ENCODE measurements around the gene SYK.

Gene SYK

GRCh38 chr9:90907790-90908189 lies 106.2 kb downstream of the SYK start:
- Histone ChIP-seq H3K4me1 (no peaks in the 10 kb centered on the region), H2AFZ (no peak overlapping the region), H3K4me3 (ENCODE audit: low read depth, low read length) (no peak overlapping the region), H3K36me3 (ENCODE audit: control insufficient read depth, insufficient read depth, low read length) (no peaks in the 10 kb centered on the region), H3K9me3 (ENCODE audit: control insufficient read depth, low read length) (no peaks in the 10 kb centered on the region), H3K27me3 (ENCODE audit: control insufficient read depth, insufficient read depth, low read length) (no peaks in the 10 kb centered on the region), H3K79me2 (no peaks in the 10 kb centered on the region), H3K4me2 (ENCODE audit: low read length) (no peak overlapping the region), H3K9ac (no peak overlapping the region), H3K27ac (no peak overlapping the region)
- TF ChIP-seq CTCF (IDR thresholded peaks at IDR 0.05) = no peak

GRCh38 chr9:90909225-90909624 lies 107.6 kb downstream of the SYK start:
- H3K4me2 ChIP-seq (ENCODE audit: low read length) = no peak overlapping the region
- H3K27me3 ChIP-seq (ENCODE audit: control insufficient read depth, insufficient read depth, low read length) = no peaks in the 10 kb centered on the region
- no peaks in the 10 kb centered on the region for H3K36me3 ChIP-seq (ENCODE audit: control insufficient read depth, insufficient read depth, low read length)
- TF ChIP-seq CTCF (IDR thresholded peaks at IDR 0.05) = no peak
- H3K27ac ChIP-seq = no peak overlapping the region
- H3K9ac ChIP-seq = no peak overlapping the region
- H3K4me3 ChIP-seq (ENCODE audit: low read depth, low read length) = no peak overlapping the region
- no peaks in the 10 kb centered on the region for H3K79me2 ChIP-seq
- no peaks in the 10 kb centered on the region for H3K9me3 ChIP-seq (ENCODE audit: control insufficient read depth, low read length)
- H2AFZ ChIP-seq = no peak overlapping the region
- H3K4me1 ChIP-seq = no peaks in the 10 kb centered on the region

- H3K27ac ChIP-seq = no peak overlapping the region
- no peaks in the 10 kb centered on the region for H3K27me3 ChIP-seq (ENCODE audit: control insufficient read depth, insufficient read depth, low read length)
- no peak overlapping the region for H3K9ac ChIP-seq
- H3K79me2 ChIP-seq = no peaks in the 10 kb centered on the region
- no peak overlapping the region for H3K4me2 ChIP-seq (ENCODE audit: low read length)
- no peaks in the 10 kb centered on the region for H3K36me3 ChIP-seq (ENCODE audit: control insufficient read depth, insufficient read depth, low read length)
- no peaks in the 10 kb centered on the region for H3K9me3 ChIP-seq (ENCODE audit: control insufficient read depth, low read length)
- no peaks in the 10 kb centered on the region for H3K4me1 ChIP-seq
- no peak overlapping the region for H2AFZ ChIP-seq
- no peak for TF ChIP-seq CTCF (IDR thresholded peaks at IDR 0.05)
- H3K4me3 ChIP-seq (ENCODE audit: low read depth, low read length) = no peak overlapping the region
Measured at GRCh38 chr9:90909747-90910283, 108.2 kb downstream of the SYK start.

- Histone ChIP-seq H3K9ac (no peak overlapping the region), H3K27me3 (ENCODE audit: control insufficient read depth, insufficient read depth, low read length) (no peaks in the 10 kb centered on the region), H3K79me2 (no peaks in the 10 kb centered on the region), H2AFZ (no peak overlapping the region), H3K4me1 (no peaks in the 10 kb centered on the region), H3K4me3 (ENCODE audit: low read depth, low read length) (no peak overlapping the region), H3K36me3 (ENCODE audit: control insufficient read depth, insufficient read depth, low read length) (no peaks in the 10 kb centered on the region), H3K27ac (no peak overlapping the region), H3K9me3 (ENCODE audit: control insufficient read depth, low read length) (no peaks in the 10 kb centered on the region), H3K4me2 (ENCODE audit: low read length) (no peak overlapping the region)
- no peak for TF ChIP-seq CTCF (IDR thresholded peaks at IDR 0.05)
Measured at GRCh38 chr9:90914196-90914595, 112.6 kb downstream of the SYK start.

- no peak overlapping the region for H3K4me2 ChIP-seq (ENCODE audit: low read length)
- H3K4me3 ChIP-seq (ENCODE audit: low read depth, low read length) = no peak overlapping the region
- H3K9ac ChIP-seq = no peak overlapping the region
- H2AFZ ChIP-seq = no peak overlapping the region
- no peak overlapping the region for H3K27ac ChIP-seq
- H3K36me3 ChIP-seq (ENCODE audit: control insufficient read depth, insufficient read depth, low read length) = no peaks in the 10 kb centered on the region
- peak; percentile 85 for TF ChIP-seq CTCF (IDR thresholded peaks at IDR 0.05)
- H3K27me3 ChIP-seq (ENCODE audit: control insufficient read depth, insufficient read depth, low read length) = no peaks in the 10 kb centered on the region
- H3K9me3 ChIP-seq (ENCODE audit: control insufficient read depth, low read length) = no peaks in the 10 kb centered on the region
- H3K4me1 ChIP-seq = no peaks in the 10 kb centered on the region
- H3K79me2 ChIP-seq = no peaks in the 10 kb centered on the region
Measured at GRCh38 chr9:90914868-90915483, 113.4 kb downstream of the SYK start.

All from parathyroid adenoma (tissue), 2 donors.